HEK293T (cell line): ENCODE measurements around the gene CALD1.

Source experiments
- ARNT ChIP-seq: fragments of 450-650 bp; IDR thresholded peaks from 2 replicates; pipeline ENCODE4 v1.6.1; 2017; ENCODE audit warnings: mild to moderate bottlenecking
- ELF4 ChIP-seq: fragments of 450-650 bp; IDR thresholded peaks from 2 replicates; pipeline ENCODE4 v1.6.1; 2017; ENCODE audit warnings: antibody characterized with exemption
- FOXK2 ChIP-seq: fragments of 450-650 bp; IDR thresholded peaks from 2 replicates; pipeline ENCODE4 v1.6.1; 2016; ENCODE audit warnings: mild to moderate bottlenecking
- HDGF ChIP-seq: fragments of 450-650 bp; IDR thresholded peaks from 2 replicates; pipeline ENCODE4 v1.6.1; 2017; ENCODE audit warnings: antibody characterized with exemption, borderline replicate concordance
- L3MBTL2 ChIP-seq: fragments of 450-650 bp; conservative IDR thresholded peaks from 2 replicates; pipeline ENCODE4 v1.6.1; 2016; ENCODE audit warnings: mild to moderate bottlenecking
- SP1 ChIP-seq: fragments of 450-650 bp; IDR thresholded peaks from 2 replicates; pipeline ENCODE4 v1.6.1; 2017
- SUZ12 ChIP-seq: fragments of 450-650 bp; IDR thresholded peaks from 2 replicates; pipeline ENCODE4 v1.6.1; 2016; ENCODE audit warnings: mild to moderate bottlenecking
- TARDBP ChIP-seq: fragments of 450-650 bp; IDR thresholded peaks from 2 replicates; pipeline ENCODE4 v1.6.1; 2016
- ZNF384 ChIP-seq: fragments of 450-650 bp; IDR thresholded peaks from 2 replicates; pipeline ENCODE4 v1.6.1; 2016
- TF ChIP-seq, protein P1 (sequence below): fragments of 450-650 bp; IDR thresholded peaks from 2 replicates; pipeline ENCODE4 v1.6.1; 2016

DNA sequence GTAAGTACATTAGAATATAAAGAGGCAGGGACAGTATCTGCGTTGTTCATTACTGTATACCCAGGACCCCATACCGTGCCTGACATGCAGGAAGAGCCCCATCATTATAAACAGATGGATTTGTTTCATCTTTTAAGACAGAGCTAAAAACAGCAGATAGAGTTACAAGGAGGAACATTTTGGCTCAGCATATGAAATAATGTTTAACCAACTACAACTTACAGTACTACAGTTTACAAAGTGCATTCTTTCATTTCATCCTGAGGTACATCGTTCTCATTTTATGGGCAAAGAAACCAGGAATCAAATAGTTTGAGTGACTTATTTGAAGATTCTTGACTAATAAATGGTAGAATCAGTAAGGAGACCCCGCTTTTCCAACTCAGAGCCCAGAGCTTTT, 168.8 kb downstream of the CALD1 start:
- no peak for TF ChIP-seq SP1
- TF ChIP-seq FOXK2: no peak
- TF ChIP-seq L3MBTL2: no peak
- no peak for TF ChIP-seq ARNT
- no peak for TF ChIP-seq ELF4
- TF ChIP-seq HDGF: no peak
- TF ChIP-seq SUZ12: no peak
- TF ChIP-seq TARDBP: no peak
- TF ChIP-seq, protein P1, sequence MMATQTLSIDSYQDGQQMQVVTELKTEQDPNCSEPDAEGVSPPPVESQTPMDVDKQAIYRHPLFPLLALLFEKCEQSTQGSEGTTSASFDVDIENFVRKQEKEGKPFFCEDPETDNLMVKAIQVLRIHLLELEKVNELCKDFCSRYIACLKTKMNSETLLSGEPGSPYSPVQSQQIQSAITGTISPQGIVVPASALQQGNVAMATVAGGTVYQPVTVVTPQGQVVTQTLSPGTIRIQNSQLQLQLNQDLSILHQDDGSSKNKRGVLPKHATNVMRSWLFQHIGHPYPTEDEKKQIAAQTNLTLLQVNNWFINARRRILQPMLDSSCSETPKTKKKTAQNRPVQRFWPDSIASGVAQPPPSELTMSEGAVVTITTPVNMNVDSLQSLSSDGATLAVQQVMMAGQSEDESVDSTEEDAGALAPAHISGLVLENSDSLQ: no peak
- no peak for TF ChIP-seq ZNF384
